Central memory CD8-positive, alpha-beta T cell (primary cell): Measurements from ENCODE around the gene TMEM185B.

Source experiments
- ATAC-seq: fragments of 150-1000 bp; cut with Tn5 transposase; replicated peaks from 2 replicates; pipeline ENCODE4 v1.10.0; 2022; ENCODE audit warnings: mild to moderate bottlenecking, moderate FRiP score, moderate number of reproducible peaks; ENCODE audit not compliant: poor library complexity, severe bottlenecking; ENCODE audit errors: extremely low read depth
- DNase-seq, 2 donors: peaks; one replicate each; pipeline ENCODE4 v3.0.0; 2021; ENCODE audit warnings: low spot score in 2 of 2
- H3K27ac Mint-ChIP-seq: one replicate; pipeline ENCODE4 v1.8.0; 2022; ENCODE audit warnings: low read depth, mild to moderate bottlenecking, moderate library complexity, mixed read lengths
- H3K27me3 Mint-ChIP-seq: one replicate; pipeline ENCODE4 v1.8.0; 2022; ENCODE audit warnings: mixed read lengths
- H3K36me3 Mint-ChIP-seq: one replicate; pipeline ENCODE4 v1.8.0; 2022; ENCODE audit warnings: mild to moderate bottlenecking, moderate library complexity, mixed read lengths; ENCODE audit not compliant: insufficient read depth
- H3K4me1 Mint-ChIP-seq: one replicate; pipeline ENCODE4 v1.8.0; 2022; ENCODE audit warnings: mixed read lengths
- H3K4me3 Mint-ChIP-seq: one replicate; pipeline ENCODE4 v1.8.0; 2022; ENCODE audit warnings: mild to moderate bottlenecking, moderate library complexity, mixed read lengths
- H3K9me3 Mint-ChIP-seq: one replicate; pipeline ENCODE4 v1.8.0; 2022; ENCODE audit warnings: mixed read lengths

The TMEM185B gene

DNA sequence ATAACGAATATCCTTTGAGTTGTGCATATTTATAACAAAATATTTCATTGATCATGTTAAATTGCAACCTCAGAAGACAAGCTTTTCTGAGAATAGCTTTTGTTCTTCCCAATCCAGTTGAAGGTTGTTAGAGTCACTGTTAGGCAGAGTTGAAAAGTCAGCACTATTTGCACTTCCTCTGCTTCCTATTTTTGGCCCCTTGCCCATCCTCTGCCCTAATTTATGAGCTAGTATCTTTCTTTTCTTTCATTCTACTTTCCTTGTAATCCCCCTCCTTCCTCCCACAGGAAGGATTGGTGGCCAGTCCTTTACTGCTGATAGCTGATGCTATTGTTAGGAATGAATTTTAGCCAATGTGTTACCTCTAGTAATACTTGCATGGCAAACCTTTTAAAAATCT lies 34.3 kb upstream of the TMEM185B start:
- no peak for DNase-seq
- Mint-ChIP-seq H3K27me3 (no peaks in the 10 kb centered on the region), H3K27ac (no peak overlapping the region), H3K36me3 (peaks cover 7% of the 10 kb centered on the region), H3K4me1 (peaks cover 47% of the 10 kb centered on the region), H3K4me3 (no peak overlapping the region), H3K9me3 (no peaks in the 10 kb centered on the region)
- ATAC-seq: no peak

DNA sequence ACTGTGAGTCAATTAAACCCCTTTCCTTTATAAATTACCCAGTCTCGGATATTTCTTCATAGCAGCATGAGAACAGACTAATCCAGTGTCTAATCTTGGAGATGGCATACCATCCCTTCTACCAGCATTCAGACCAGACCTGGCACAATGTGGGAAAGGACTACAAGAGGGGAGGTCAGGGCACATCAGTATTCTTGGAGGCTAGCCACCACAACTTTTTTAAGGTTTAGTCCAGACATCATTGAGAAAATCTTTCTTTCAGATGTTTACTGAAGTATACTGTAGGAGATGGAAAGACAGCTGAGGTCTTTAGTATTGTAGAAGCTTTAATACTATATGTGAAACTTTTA lies 33.4 kb upstream of the TMEM185B start:
- Mint-ChIP-seq H3K27me3 (no peaks in the 10 kb centered on the region), H3K36me3 (peaks cover 10% of the 10 kb centered on the region), H3K27ac (no peak overlapping the region), H3K9me3 (no peaks in the 10 kb centered on the region), H3K4me1 (peaks cover 56% of the 10 kb centered on the region), H3K4me3 (no peak overlapping the region)
- ATAC-seq: no peak
- DNase-seq: no peak

DNA sequence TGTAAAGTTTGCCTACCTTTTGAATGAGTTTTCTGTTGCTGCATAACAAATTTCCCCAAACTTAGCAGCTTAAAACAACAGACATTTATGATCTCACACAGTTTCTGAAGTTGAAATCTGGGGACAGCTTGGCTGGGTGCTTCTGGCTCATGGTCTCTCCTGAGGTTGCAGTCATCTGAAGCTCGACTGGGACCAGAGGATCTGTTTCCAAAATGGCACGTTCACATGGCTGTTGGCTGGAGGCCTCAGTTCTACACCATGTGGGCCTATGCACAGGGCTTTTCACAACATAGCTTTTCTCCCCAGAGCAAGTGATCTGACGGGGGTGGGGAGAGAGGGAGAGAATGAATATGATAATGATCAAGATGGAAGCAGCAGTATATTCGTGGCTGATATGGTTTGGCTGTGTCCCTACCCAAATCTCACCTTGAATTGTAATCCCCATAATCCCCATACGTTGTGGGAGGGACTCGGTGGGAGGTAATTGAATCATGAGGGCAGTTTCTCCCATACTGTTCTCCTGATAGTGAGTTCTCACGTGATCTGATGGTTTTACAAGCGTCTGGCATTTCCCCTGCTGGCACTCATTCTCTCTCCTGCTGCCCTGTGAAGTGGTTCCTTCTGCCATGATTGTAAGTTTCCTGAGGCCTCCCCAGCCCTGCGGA lies 32.9 kb upstream of the TMEM185B start:
- no peaks in the 10 kb centered on the region for H3K27me3 Mint-ChIP-seq
- ATAC-seq (no peak), DNase-seq (no peak)
- peaks cover 10% of the 10 kb centered on the region for H3K36me3 Mint-ChIP-seq
- no peak overlapping the region for H3K27ac Mint-ChIP-seq
- H3K9me3 Mint-ChIP-seq: no peaks in the 10 kb centered on the region
- H3K4me3 Mint-ChIP-seq: no peak overlapping the region
- H3K4me1 Mint-ChIP-seq: peaks cover 57% of the 10 kb centered on the region

DNA sequence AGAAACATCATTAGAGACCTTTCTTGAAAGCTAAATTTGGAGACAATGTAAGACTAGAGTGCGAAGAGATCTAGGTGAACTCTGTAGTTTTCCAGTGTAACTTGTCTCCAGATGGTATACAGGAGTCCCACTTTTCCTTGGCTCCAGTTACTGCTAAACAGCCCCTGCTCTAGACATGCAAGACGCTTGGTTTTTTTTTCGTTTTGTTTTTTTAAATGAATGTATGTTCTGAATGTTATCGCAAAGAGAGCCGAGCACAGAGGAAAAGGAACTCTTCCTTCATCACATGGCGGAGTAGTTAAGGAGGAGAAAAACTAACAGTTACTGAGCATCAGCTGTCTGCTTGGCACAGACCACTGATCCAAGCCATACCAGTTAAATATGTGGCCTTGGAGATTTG lies 31.9 kb upstream of the TMEM185B start:
- Mint-ChIP-seq H3K9me3 (no peaks in the 10 kb centered on the region), H3K36me3 (peaks cover 10% of the 10 kb centered on the region), H3K4me3 (peak overlapping the region; percentile 99), H3K27me3 (no peaks in the 10 kb centered on the region), H3K27ac (no peak overlapping the region), H3K4me1 (peaks cover 57% of the 10 kb centered on the region)
- ATAC-seq (no peak), DNase-seq (no peak)

DNA sequence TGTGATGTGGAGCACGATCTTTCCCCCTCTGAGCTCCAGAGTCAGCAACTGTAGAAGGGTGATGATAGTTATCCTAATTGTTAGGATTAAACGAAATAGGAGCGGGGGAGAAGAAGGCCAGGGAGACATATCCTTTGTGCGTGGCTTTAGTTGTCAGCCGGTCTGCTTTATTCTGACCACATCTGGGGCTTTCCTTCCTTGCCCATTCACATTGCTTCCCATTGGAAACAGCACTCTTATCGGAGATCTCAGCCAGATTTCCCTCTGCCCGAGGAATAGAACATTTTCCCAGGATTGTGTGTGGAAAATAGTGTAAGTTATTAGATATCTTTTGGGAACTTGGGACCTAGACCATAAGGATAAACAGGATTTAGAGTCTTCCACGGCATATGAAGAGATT lies 31.0 kb upstream of the TMEM185B start:
- Mint-ChIP-seq H3K4me3 (peak overlapping the region; percentile 99), H3K27me3 (no peaks in the 10 kb centered on the region), H3K27ac (no peak overlapping the region), H3K36me3 (peaks cover 10% of the 10 kb centered on the region), H3K4me1 (peaks cover 57% of the 10 kb centered on the region), H3K9me3 (no peaks in the 10 kb centered on the region)
- DNase-seq (no peak), ATAC-seq (no peak)

DNA sequence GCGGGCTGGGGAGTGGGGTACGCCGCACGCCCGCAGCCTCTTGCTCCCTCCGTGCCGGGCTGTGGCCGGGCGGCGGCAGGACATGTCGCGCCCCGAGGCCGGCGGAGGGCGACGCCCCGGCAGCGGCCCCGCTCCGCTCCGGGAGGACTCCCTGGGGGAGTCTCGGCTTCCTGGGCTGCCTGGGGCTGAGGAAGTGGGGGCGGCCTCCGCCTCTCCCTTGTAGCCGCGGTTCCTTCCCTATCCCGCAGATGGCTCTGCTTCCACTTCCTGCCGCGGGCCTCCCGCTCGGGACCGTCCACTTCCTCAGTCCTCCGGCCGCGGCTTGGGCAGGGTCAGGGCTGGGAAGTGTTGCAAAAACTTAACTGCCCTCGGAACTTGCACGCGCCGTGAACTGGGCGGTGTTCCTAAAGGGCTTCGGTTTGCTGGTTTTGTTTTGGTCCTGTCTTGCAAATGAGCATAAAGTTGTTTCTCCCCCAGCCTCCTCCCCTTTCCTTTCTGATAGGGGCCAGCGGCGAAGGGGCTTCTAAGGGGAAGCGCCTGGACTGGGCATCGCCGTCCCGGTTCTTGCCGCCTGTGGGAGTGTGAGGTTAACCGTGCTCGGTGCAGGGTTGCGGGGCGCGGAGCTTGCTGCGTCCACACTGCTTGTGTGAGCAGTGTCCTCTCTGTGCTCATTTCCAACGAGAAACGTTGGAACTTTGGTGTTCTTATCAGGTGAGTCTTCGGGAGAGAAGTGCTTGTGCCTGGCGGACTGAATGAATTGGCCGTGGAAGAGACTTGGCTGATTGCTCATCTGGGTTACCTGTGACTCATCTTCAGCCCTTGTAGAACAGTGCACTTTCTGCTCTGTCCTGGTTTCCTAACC lies 30.1 kb upstream of the TMEM185B start:
- no peaks in the 10 kb centered on the region for H3K9me3 Mint-ChIP-seq
- H3K36me3 Mint-ChIP-seq: peaks cover 10% of the 10 kb centered on the region
- peaks cover 9% of the 10 kb centered on the region for H3K27me3 Mint-ChIP-seq
- peak overlapping the region; percentile 99 for H3K4me3 Mint-ChIP-seq
- DNase-seq (peak; percentile 15 to 26), ATAC-seq (peak; percentile 26)
- H3K27ac Mint-ChIP-seq: peak overlapping the region; percentile 97
- H3K4me1 Mint-ChIP-seq: peaks cover 53% of the 10 kb centered on the region

DNA sequence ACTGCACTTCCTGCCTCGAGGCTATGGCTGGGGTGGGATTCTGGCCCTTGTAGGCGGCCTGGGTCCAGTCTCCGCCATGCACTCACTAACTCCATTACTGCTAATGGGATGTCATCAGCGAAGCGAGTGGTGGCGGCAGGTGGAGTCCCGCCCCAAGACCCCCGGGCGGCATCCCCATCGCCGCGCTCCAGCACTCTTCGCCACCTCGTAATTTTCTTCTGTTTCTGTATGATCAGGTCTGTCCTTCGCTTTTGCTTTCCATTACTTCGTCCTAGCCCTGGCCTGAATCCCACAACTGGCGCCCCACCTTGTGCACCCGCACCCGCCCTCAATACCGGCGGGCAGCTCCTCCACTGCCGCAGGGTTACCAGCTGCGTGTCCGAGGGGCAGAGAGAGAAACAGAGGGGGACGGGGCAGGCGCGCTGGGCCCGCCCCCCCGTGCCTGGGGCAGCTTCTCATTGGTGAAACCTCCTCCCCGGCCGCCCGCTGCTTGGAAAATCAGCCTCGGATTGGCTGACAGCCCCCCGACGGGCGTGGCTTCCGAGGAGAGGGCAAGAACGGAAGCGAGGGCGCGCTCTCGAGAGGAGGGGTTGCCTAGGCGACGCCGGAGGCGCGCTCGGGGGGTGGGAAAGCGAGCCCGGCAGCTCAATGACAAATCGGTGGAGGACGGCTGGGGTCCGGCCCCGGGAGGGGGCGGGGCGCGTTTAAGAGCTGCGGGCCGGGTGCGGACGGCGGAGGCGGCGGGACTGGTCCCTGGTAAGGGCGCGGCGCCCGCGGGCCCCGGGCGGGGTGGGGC lies 29.2 kb upstream of the TMEM185B start, which contains the start of gene RALB:
TSS of gene RALB (plus strand) at position 628 of the 796 bp plus-strand sequence. CDS start 25,813 bp downstream, outside the sequence.
- peak within 1 kb of the TSS; percentile 97 for H3K27ac Mint-ChIP-seq
- H3K9me3 Mint-ChIP-seq: no peaks in the 10 kb centered on the region
- ATAC-seq (peak; percentile 93), DNase-seq (peak; percentile 96 to 97)
- peak within 1 kb of the TSS; percentile 99 for H3K4me3 Mint-ChIP-seq
- peaks cover 45% of the 10 kb centered on the region for H3K4me1 Mint-ChIP-seq
- peaks cover 15% of the 10 kb centered on the region for H3K27me3 Mint-ChIP-seq
- peaks cover 10% of the 10 kb centered on the region for H3K36me3 Mint-ChIP-seq

DNA sequence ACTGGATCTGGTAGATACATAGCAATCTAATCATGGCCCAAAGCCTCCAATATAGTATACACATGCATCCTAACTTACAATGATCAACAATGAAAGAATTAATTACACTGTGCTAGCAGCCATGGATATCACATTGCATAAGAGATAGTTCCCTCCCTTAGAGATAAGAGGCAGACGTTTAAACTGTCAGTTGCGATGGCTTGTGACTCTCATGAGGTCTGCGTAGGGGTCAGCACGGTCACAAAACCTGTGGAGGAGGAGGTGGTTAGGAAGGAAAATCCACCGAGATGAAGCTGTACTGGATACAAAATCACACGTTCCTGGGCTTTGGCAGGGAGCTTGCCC lies 28.7 kb upstream of the TMEM185B start:
- ATAC-seq: no peak
- Mint-ChIP-seq H3K36me3 (peaks cover 10% of the 10 kb centered on the region), H3K27ac (peak overlapping the region; percentile 97)

DNA sequence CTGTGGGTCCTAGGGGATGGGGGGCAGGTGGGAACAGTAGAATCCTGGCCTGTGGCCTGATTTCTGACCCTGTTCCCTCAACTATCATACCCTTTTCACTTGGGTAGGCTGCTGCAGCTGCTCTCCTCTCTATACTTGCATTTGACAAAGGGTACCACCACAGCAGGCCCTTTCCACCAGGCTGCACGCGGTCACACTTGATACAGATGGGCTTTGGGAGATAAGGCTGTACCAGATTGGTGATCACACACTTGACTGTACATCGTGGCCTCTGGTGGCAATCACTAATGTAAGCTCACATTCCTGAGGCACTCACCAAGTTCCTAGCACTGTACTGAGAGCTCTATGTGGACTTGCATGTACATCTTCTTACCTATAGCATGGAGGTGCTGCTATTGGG lies 27.9 kb upstream of the TMEM185B start:
- Mint-ChIP-seq H3K27ac (no peak overlapping the region), H3K4me1 (peaks cover 37% of the 10 kb centered on the region), H3K36me3 (peaks cover 10% of the 10 kb centered on the region), H3K9me3 (no peaks in the 10 kb centered on the region), H3K27me3 (peaks cover 25% of the 10 kb centered on the region), H3K4me3 (no peak overlapping the region)
- DNase-seq: no peak
- no peak for ATAC-seq

More for the DNA sequence above, 28.7 kb upstream of the TMEM185B start:
- Mint-ChIP-seq H3K27me3 (peaks cover 20% of the 10 kb centered on the region), H3K4me1 (peaks cover 44% of the 10 kb centered on the region), H3K9me3 (no peaks in the 10 kb centered on the region), H3K4me3 (peak overlapping the region; percentile 99)
- no peak for DNase-seq

DNA sequence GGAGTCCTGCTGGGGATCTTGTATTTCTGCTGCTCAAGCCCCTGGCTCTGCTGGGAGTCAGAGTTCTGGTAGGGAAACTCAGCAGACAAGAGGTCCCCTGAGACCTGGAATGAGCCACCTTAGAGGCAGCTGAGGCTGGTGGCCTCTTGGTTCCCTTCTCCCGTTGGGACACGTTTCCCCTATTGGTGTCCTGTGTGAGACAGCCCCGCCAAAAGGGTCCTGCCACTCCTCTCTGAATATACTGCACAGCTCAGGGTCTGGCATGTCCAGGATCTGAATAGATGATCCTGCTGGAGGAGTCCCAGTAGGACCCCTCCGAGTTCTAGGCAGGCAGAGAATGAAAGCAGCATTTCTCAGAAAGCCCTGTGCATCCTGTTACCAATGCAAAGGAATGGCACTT lies 27.4 kb upstream of the TMEM185B start:
- no peak overlapping the region for H3K27ac Mint-ChIP-seq
- no peak overlapping the region for H3K4me3 Mint-ChIP-seq
- peaks cover 10% of the 10 kb centered on the region for H3K36me3 Mint-ChIP-seq
- H3K27me3 Mint-ChIP-seq: peaks cover 25% of the 10 kb centered on the region
- peaks cover 34% of the 10 kb centered on the region for H3K4me1 Mint-ChIP-seq
- H3K9me3 Mint-ChIP-seq: no peaks in the 10 kb centered on the region
- no peak for ATAC-seq
- DNase-seq: no peak

DNA sequence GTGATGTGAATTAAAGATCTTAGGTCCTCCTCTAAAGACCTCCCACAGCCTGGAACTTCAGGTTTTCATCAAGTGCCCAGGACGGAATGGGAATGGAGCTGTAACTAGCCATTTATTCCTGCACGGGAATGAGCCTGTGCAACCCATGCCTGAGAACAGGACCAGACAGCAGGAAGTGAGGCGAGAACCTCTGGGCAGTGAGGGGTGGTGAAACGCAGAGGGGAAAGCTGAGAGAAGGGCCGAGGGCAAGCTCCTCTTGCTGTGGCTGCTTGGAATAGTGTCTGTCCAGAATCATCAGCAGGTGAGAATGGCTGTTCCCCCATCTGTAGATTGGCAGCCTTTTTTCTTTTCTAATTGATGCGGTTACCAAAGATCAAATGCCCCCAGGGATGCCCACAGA lies 24.7 kb upstream of the TMEM185B start:
- Mint-ChIP-seq H3K4me1 (peaks cover 11% of the 10 kb centered on the region), H3K27ac (no peak overlapping the region), H3K36me3 (peaks cover 7% of the 10 kb centered on the region), H3K27me3 (peaks cover 25% of the 10 kb centered on the region), H3K4me3 (no peak overlapping the region), H3K9me3 (no peaks in the 10 kb centered on the region)
- ATAC-seq (no peak), DNase-seq (no peak)

DNA sequence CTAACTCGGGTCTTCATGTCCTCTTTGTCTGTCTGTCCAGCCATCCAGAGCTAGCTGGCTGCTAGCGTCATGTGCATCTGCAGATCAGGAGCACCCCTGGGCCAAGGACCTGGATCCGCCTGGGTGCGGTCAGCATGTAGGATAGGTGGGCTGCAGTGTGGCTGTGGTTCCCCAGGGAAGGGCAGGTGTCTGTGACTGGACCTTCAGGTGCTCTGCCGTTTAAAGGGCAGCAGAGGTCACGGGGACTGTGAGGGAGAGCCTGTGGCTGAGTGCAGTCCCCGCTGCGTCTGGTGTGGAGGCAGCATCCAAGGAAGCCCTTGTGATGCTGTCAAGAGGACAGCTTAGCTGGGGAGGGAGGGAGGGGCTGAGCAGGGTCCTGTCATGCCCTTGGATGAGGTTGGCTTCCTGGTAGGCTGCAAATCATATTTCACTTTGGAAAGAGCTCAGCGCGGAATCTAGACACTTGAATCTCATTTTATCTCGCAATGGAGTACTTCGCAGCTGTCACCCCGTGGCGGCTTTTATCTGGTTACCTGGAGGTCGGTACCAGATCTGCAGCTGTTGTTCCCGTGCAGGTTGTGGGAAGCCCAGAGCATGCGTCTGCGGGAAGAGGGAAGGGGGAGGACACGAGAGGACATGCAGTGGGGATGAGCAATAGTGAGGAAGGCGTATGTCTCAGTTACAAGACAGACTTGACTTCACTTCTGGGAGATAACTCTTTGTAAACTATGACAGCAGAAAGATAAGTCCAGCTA lies 23.5 kb upstream of the TMEM185B start:
- Mint-ChIP-seq H3K27me3 (peaks cover 25% of the 10 kb centered on the region), H3K4me1 (peaks cover 2% of the 10 kb centered on the region), H3K9me3 (no peaks in the 10 kb centered on the region), H3K27ac (no peak overlapping the region), H3K36me3 (peaks cover 1% of the 10 kb centered on the region), H3K4me3 (no peak overlapping the region)
- DNase-seq (no peak), ATAC-seq (no peak)
